ENCODE data around the gene ST3GAL3.

Gene ST3GAL3

DNA sequence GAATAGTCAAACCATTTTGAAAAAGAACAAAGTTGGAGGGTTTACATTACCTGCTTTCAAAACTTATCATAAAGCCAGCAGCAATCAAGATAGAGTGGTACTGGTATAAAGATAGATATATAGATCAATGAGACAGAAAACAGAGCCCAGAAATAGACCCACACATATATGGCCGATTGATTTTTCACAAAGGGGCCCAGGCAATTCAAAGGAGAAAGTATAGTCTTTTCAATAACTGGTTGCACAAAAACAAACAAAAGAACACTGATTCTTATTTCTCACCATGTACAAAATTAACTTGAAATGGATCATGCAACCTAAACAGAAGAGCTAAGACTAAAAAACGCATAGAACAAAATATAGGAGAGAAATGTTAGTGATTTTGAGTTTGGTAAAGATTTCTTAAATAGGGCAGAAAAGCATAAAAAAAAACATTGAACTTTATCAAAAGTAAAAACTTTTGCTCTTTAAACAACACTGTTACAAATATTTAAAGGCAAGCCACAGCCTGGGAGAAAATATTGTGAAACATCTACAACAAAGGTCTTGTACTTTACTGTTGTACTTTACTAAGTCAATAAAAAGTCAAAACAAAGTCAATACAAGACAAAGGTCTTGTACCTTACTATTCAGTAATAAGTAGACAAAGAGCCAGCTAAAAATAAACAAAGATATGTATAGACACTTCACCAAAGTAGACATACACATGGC is 50.2 kb downstream of the ST3GAL3 start:
- Histone ChIP-seq H3K36me3 (peaks cover 0 to 30% (median 8%) of the 10 kb centered on the region in 11 experiments; a peak in 10 of 22 replicates), H4K20me1 (0 out of 22 replicates have a peak, but pooled peaks cover 0 to 3% (median 0%) of the 10 kb centered on the region in 11 experiments), H3K4me2 (no peak overlapping the region), H3K27me3 (no peaks in the 10 kb centered on the region), H3K9me3 (replicated peaks in 1 of 11) (no peaks in the 10 kb centered on the region), H3K27ac (no peak overlapping the region), H3K9ac (no peak overlapping the region), H3K4me3 (no peak overlapping the region), H3K4me1 (no peaks in the 10 kb centered on the region)
- TF ChIP-seq Cebpa-rat (IDR thresholded peaks at IDR 0.05): no peak

DNA sequence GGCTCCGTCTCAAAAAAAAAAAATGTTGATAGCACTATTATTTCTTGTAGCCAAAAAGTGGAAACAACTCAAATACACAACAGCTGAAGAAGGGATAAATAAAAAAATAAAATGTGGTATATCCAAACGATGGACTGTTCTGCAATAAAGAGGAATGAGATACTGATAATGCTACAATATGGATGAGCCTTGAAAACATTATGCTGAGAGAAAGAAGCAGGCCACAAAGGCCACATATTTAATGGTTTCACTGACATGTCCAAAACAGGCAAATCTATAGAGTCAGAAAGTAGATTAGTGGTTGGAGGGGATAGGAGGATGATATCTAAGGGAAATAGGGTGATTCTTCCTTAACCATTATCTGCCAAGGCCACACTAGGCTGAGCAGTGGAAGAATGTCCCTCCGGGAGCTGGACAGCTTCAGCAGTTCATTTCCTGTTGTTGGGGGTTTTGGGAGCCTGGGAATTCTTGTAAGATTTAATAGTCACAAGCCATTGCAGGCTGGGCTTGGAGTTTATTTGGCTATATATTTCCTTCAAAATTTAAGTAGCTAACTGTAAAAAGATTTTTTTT is 53.5 kb downstream of the ST3GAL3 start:
- Histone ChIP-seq H3K4me2 (no peak overlapping the region), H3K9me3 (replicated peaks in 1 of 11) (no peaks in the 10 kb centered on the region), H3K4me3 (no peak overlapping the region), H3K9ac (no peak overlapping the region), H3K27me3 (no peaks in the 10 kb centered on the region), H3K27ac (no peak overlapping the region), H3K4me1 (peaks cover 0 to 15% (median 5%) of the 10 kb centered on the region in 10 experiments; a peak in 11 of 20 replicates), H3K36me3 (peaks cover 0 to 2% (median 0%) of the 10 kb centered on the region in 11 experiments; a peak in 1 of 22 replicates), H4K20me1 (peaks cover 0 to 4% (median 0%) of the 10 kb centered on the region in 11 experiments; a peak in 2 of 22 replicates)
- no peak for TF ChIP-seq Cebpa-rat (IDR thresholded peaks at IDR 0.05)

DNA sequence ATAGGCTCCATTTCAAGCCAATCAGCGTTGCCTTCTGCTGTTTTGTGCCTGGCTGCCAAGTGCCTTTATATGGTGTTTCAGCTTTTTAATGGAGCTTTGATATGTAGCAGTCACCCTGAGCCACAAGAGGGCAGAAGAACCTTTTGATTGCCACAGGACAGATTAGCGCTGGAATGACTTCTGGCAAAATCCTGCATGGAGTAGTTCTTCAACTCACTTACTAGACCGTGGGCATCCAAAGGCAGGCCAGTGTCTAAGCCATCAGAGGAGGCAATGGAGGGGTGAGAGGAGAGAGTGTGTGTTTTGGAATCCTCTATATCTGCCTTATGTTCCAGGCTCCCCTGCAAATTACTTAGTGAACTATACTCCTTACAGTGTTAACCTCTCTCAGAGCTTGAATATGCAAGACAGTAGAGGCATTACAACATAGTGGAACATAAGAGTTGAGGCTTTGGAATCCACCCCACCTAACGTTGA is 56.2 kb downstream of the ST3GAL3 start:
- H3K4me2 ChIP-seq: no peak overlapping the region
- no peaks in the 10 kb centered on the region for H3K36me3 ChIP-seq
- H3K27ac ChIP-seq: no peak overlapping the region
- peaks cover 9 to 25% (median 17%) of the 10 kb centered on the region in 10 experiments; a peak in 17 of 20 replicates for H3K4me1 ChIP-seq
- TF ChIP-seq Cebpa-rat (IDR thresholded peaks at IDR 0.05): no peak
- H3K27me3 ChIP-seq: no peaks in the 10 kb centered on the region
- no peaks in the 10 kb centered on the region for H3K9me3 ChIP-seq (replicated peaks in 1 of 11)
- no peak overlapping the region for H3K4me3 ChIP-seq
- no peak overlapping the region for H3K9ac ChIP-seq
- peaks cover 0 to 4% (median 0%) of the 10 kb centered on the region in 11 experiments; a peak in 3 of 22 replicates for H4K20me1 ChIP-seq

GRCh38 chr1:43764581-43764980 is 57.2 kb downstream of the ST3GAL3 start:
- no peak for TF ChIP-seq Cebpa-rat (IDR thresholded peaks at IDR 0.05)

GRCh38 chr1:43766086-43766784 is 58.9 kb downstream of the ST3GAL3 start:
- TF ChIP-seq Cebpa-rat (IDR thresholded peaks at IDR 0.05): no peak
- Histone ChIP-seq H3K4me2 (peak overlapping the region in 7 of 11 experiments; percentile 2 to 35 (median 28); a peak in 9 of 22 replicates), H3K9me3 (replicated peaks in 1 of 11) (no peaks in the 10 kb centered on the region), H4K20me1 (peaks cover 0 to 4% (median 0%) of the 10 kb centered on the region in 11 experiments; a peak in 3 of 22 replicates), H3K36me3 (no peaks in the 10 kb centered on the region), H3K9ac (no peak overlapping the region), H3K27me3 (no peaks in the 10 kb centered on the region), H3K4me1 (peaks cover 9 to 25% (median 17%) of the 10 kb centered on the region in 10 experiments; a peak in 17 of 20 replicates), H3K4me3 (no peak overlapping the region), H3K27ac (peak overlapping the region in 2 of 11 experiments; percentile 11 to 34; a peak in 2 of 22 replicates)

More at GRCh38 chr1:43764581-43764980, 57.2 kb downstream of the ST3GAL3 start:
- no peaks in the 10 kb centered on the region for H3K9me3 ChIP-seq (replicated peaks in 1 of 11)
- H3K4me3 ChIP-seq: no peak overlapping the region
- peaks cover 0 to 4% (median 0%) of the 10 kb centered on the region in 11 experiments; a peak in 3 of 22 replicates for H4K20me1 ChIP-seq
- peak overlapping the region in 5 of 11 experiments; percentile 2 to 49 (median 31); a peak in 5 of 22 replicates for H3K27ac ChIP-seq
- peak overlapping the region in 6 of 11 experiments; percentile 16 to 49 (median 38); a peak in 6 of 22 replicates for H3K9ac ChIP-seq
- H3K4me2 ChIP-seq: peak overlapping the region in 5 of 11 experiments; percentile 19 to 49 (median 28); a peak in 5 of 22 replicates
- no peaks in the 10 kb centered on the region for H3K36me3 ChIP-seq
- H3K4me1 ChIP-seq: peaks cover 9 to 25% (median 17%) of the 10 kb centered on the region in 10 experiments; a peak in 17 of 20 replicates
- no peaks in the 10 kb centered on the region for H3K27me3 ChIP-seq

- Histone ChIP-seq H3K4me3 (no peak overlapping the region), H3K27me3 (no peaks in the 10 kb centered on the region), H3K4me1 (peaks cover 9 to 25% (median 17%) of the 10 kb centered on the region in 10 experiments; a peak in 17 of 20 replicates), H3K4me2 (peak overlapping the region in 8 of 11 experiments; percentile 2 to 35 (median 24); a peak in 10 of 22 replicates), H4K20me1 (peaks cover 0 to 4% (median 0%) of the 10 kb centered on the region in 11 experiments; a peak in 3 of 22 replicates), H3K27ac (no peak overlapping the region), H3K36me3 (peaks cover 0 to 3% (median 0%) of the 10 kb centered on the region in 11 experiments; a peak in 2 of 22 replicates), H3K9me3 (replicated peaks in 1 of 11) (no peaks in the 10 kb centered on the region), H3K9ac (no peak overlapping the region)
- no peak for TF ChIP-seq Cebpa-rat (IDR thresholded peaks at IDR 0.05)
Observed at GRCh38 chr1:43766818-43767525, 59.6 kb downstream of the ST3GAL3 start.

- Histone ChIP-seq H3K4me1 (peaks cover 9 to 34% (median 20%) of the 10 kb centered on the region in 10 experiments; a peak in 17 of 20 replicates), H3K36me3 (peaks cover 0 to 6% (median 0%) of the 10 kb centered on the region in 11 experiments; a peak in 3 of 22 replicates), H4K20me1 (no peaks in the 10 kb centered on the region; a peak in 1 of 22 replicates), H3K9me3 (replicated peaks in 1 of 11) (no peaks in the 10 kb centered on the region), H3K9ac (no peak overlapping the region), H3K4me2 (no peak overlapping the region), H3K4me3 (no peak overlapping the region), H3K27me3 (no peaks in the 10 kb centered on the region), H3K27ac (no peak overlapping the region)
- no peak for TF ChIP-seq Cebpa-rat (IDR thresholded peaks at IDR 0.05)
Observed at GRCh38 chr1:43768168-43768567, 60.8 kb downstream of the ST3GAL3 start.

GRCh38 chr1:43769350-43769908 is 62.1 kb downstream of the ST3GAL3 start:
- Histone ChIP-seq H3K9ac (no peak overlapping the region), H3K9me3 (replicated peaks in 1 of 11) (no peaks in the 10 kb centered on the region), H3K27ac (no peak overlapping the region), H4K20me1 (no peaks in the 10 kb centered on the region; a peak in 1 of 22 replicates), H3K4me2 (no peak overlapping the region), H3K4me3 (no peak overlapping the region), H3K36me3 (peaks cover 0 to 9% (median 4%) of the 10 kb centered on the region in 11 experiments; a peak in 8 of 22 replicates), H3K4me1 (peaks cover 7 to 30% (median 22%) of the 10 kb centered on the region in 10 experiments; a peak in 17 of 20 replicates), H3K27me3 (no peaks in the 10 kb centered on the region)
- no peak for TF ChIP-seq Cebpa-rat (IDR thresholded peaks at IDR 0.05)

Measured in BLaER1 treated with 17β-estradiol and CSF1 and Interleukin-3, amounts not matched to agents 10 nM and 100 nM (cell line).